GM12878 (cell line): ENCODE measurements around the gene NPR3. TPM values are rescaled to one million over a fixed set of nuclear protein-coding genes. Genes with fewer than 3 reads are reported as not detected.

Experiments
- ATAC-seq: fragments of 200-7000 bp; cut with Tn5 transposase; 3 replicates; pipeline ENCODE4 v1.9.1; 2020; ENCODE audit warnings: mild to moderate bottlenecking, moderate library complexity
- BruUV-seq: library from RNA; stranded (reverse); fragments of 400-500 nt; replicated peaks from 2 replicates; lab custom pipeline; 2021; lab: Mats Ljungman, UMichigan
- CTCF ChIA-PET: fragments of 300-600 bp; sonication (Branson Sonifier 250); formaldehyde crosslinking; extraction: SDS; loops from one replicate; lab custom pipeline; 2021; ENCODE audit warnings: inconsistent platforms; lab: Yijun Ruan, JAX
- POLR2A ChIA-PET: fragments of 350-600 bp; formaldehyde crosslinking; extraction: SDS; loops from one replicate; lab custom pipeline; 2021; ENCODE audit warnings: inconsistent platforms; lab: Charles Lee
- RAD21 ChIA-PET: fragments of 300-600 bp; sonication (Branson Sonifier 250); formaldehyde crosslinking; loops from one replicate; lab custom pipeline; 2023; ENCODE audit warnings: antibody characterized with exemption; ENCODE audit not compliant: unreplicated experiment; lab: Charles Lee
- SMC1A ChIA-PET: fragments of 300-600 bp; sonication (Branson Sonifier 250); formaldehyde crosslinking; loops from one replicate; lab custom pipeline; 2023; ENCODE audit not compliant: unreplicated experiment, uncharacterized antibody; lab: Charles Lee
- DNase-seq: peaks from one replicate; pipeline ENCODE4 v3.0.0-alpha.2; 2011; ENCODE audit warnings: low read depth, low spot score
- FAIRE-seq: peaks from 3 replicates; lab custom pipeline; 2011; peaks lifted over from hg19 to GRCh38; lab: Jason Lieb, UNC
- H2AFZ ChIP-seq: 2 replicates; pipeline ENCODE4 v1.6.0; 2011; ENCODE audit warnings: low read depth, low read length, control low read depth; ENCODE audit not compliant: control insufficient read depth
- H3K27ac ChIP-seq: 2 replicates; pipeline ENCODE4 v1.5.1; 2011; ENCODE audit warnings: control low read depth; ENCODE audit not compliant: control insufficient read depth, insufficient read depth
- H3K27me3 ChIP-seq, 2 experiments: replicated peaks in 1 of 2; 2 replicates each; pipeline versions ENCODE4 v1.6.0 to v1.6.1; 2011; ENCODE audit warnings: low read length in 1 of 2; ENCODE audit not compliant: control insufficient read depth in 2 of 2, insufficient read depth in 2 of 2
- H3K36me3 ChIP-seq, 2 experiments: 2 replicates each; pipeline ENCODE4 v1.5.1; 2011; ENCODE audit warnings: low read length in 1 of 2; ENCODE audit not compliant: control insufficient read depth in 2 of 2, insufficient read depth in 2 of 2
- H3K4me1 ChIP-seq: 2 replicates; pipeline ENCODE4 v1.6.1; 2011; ENCODE audit warnings: mild to moderate bottlenecking, low read length, moderate library complexity, mixed read lengths; ENCODE audit not compliant: control insufficient read depth, insufficient read depth
- H3K4me2 ChIP-seq: 2 replicates; pipeline ENCODE4 v1.6.0; 2011; ENCODE audit warnings: control low read depth; ENCODE audit not compliant: control insufficient read depth, insufficient read depth
- H3K4me3 ChIP-seq: fragments of 200-600 bp; sonication (generic); 2 replicates; pipeline ENCODE4 v1.5.1; 2016
- H3K79me2 ChIP-seq: 2 replicates; pipeline ENCODE4 v1.6.0; 2011; ENCODE audit warnings: low read length; ENCODE audit not compliant: control insufficient read depth, insufficient read depth
- H3K9ac ChIP-seq: 2 replicates; pipeline ENCODE4 v1.8.0; 2011; ENCODE audit warnings: low read length, control low read depth, mixed read lengths; ENCODE audit not compliant: control insufficient read depth, insufficient read depth
- H3K9me3 ChIP-seq: replicated peaks from 3 replicates; pipeline ENCODE4 v1.5.1; 2011; ENCODE audit warnings: mild to moderate bottlenecking, low read length; ENCODE audit not compliant: control insufficient read depth, insufficient read depth
- H4K20me1 ChIP-seq: 2 replicates; pipeline ENCODE4 v1.6.0; 2011; ENCODE audit not compliant: control insufficient read depth, insufficient read depth
- ATF7 ChIP-seq: fragments of 450-650 bp; IDR thresholded peaks from 2 replicates; pipeline ENCODE4 v1.6.1; 2016; ENCODE audit warnings: low read depth, mild to moderate bottlenecking
- IKZF2 ChIP-seq, 2 experiments: fragments of 450-650 bp; IDR thresholded peaks; 2 replicates each; pipeline ENCODE4 v1.6.1; 2017; ENCODE audit warnings: mild to moderate bottlenecking in 2 of 2, moderate library complexity in 2 of 2
- KAT2A ChIP-seq: conservative IDR thresholded peaks from 2 replicates; pipeline ENCODE4 v1.6.1; 2011; ENCODE audit warnings: low read depth, low read length; ENCODE audit not compliant: control insufficient read depth
- SRF ChIP-seq, 2 experiments: IDR thresholded peaks; 2 replicates each; pipeline ENCODE4 v1.6.1; 2011; ENCODE audit warnings: low read depth in 2 of 2, low read length in 2 of 2, mild to moderate bottlenecking in 1 of 2, moderate library complexity in 1 of 2
- WGBS: methylation state at CpG from one replicate; pipeline ENCODE4 v1.1.6; 2016; ENCODE audit warnings: low lambda C conversion rate; ENCODE audit not compliant: insufficient replicate concordance, insufficient coverage; ENCODE audit errors: missing lambda C conversion rate; 5-methylcytosine and 5-hydroxymethylcytosine counted together
- in situ Hi-C: fragments of 300-500 bp; cut with MboI; formaldehyde crosslinking; loops from 9 replicates; pipeline ENCODE4 v1.14.3; 2018; ENCODE audit warnings: mixed read lengths
- intact Hi-C: fragments of 100-400 bp; cut with micrococcal nuclease; formaldehyde crosslinking; loops from one replicate; pipeline ENCODE4 v1.14.2; 2022; ENCODE audit not compliant: unreplicated experiment
- polyA plus RNA-seq, 11 experiments: library from polyadenylated mRNA; depleted of rRNA in 4 of 11; unstranded in 6 of 11; stranded (reverse) in 5 of 11; fragments of >200 nt; fragmentation: Nextera tagmentation in 4 of 11; fragmentation: Illumina TruSeq in 1 of 11; extraction: Ambion mirVana in 4 of 11; extraction: Trizol in 1 of 11; gene quantifications; 1 replicate in 1 of 11; 2 replicates in 10 of 11; pipeline versions ENCODE4 v1.2.1 to v1.2.3, GENCODE V29; 2011 to 2016; ENCODE audit warnings: inconsistent platforms in 2 of 11, missing spikeins in 2 of 11, low read depth in 1 of 11
- total RNA-seq, 4 experiments: library from RNA; depleted of rRNA in 3 of 4; stranded (reverse); fragments of >200 nt in 3 of 4; fragmentation: Illumina TruSeq in 1 of 4; extraction: Trizol in 1 of 4; gene quantifications; 2 replicates each; pipeline versions ENCODE4 v1.2.1 to v1.2.3, GENCODE V29; 2013 to 2021
- TF ChIP-seq, protein P1 (sequence below): fragments of 450-650 bp; IDR thresholded peaks from 2 replicates; pipeline ENCODE4 v1.6.1; 2017; ENCODE audit warnings: mild to moderate bottlenecking

Gene NPR3
- total and polyA plus RNA-seq, 10 of the 15 experiments (the other 5 are each of a cell fraction or from before 2014, with no cell fraction given), result 0.01 to 0.37 (median 0.14) TPM; not detected in 7

- no peak for TF ChIP-seq ATF7
Observed at GRCh38 chr5:32839106-32839505, 128.0 kb downstream of the NPR3 start (continued).

DNA sequence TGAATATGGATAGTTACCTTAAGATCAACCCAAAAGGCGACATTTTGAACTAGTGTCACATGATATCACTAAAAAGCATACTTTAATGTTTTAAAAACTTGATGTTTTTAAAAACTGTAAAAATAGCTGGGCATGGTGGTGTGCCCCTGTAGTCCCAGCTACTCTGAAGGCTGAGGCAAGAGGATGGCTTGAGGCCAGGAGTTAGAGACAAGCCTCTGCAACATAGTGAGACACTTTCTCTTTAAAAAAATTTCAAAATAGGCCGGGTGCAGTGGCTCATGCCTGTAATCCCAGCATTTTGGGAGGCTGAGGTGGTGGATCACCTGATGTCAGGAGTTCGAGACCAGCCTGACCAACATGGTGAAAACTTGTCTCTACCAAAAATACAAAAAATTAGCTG lies 129.5 kb downstream of the NPR3 start:
- SMC1A ChIA-PET, result no interaction called here
- Histone ChIP-seq H2AFZ (no peak overlapping the region), H3K27me3 (no peaks in the 10 kb centered on the region), H3K4me2 (no peak overlapping the region), H3K36me3 (no peaks in the 10 kb centered on the region), H3K9ac (no peak overlapping the region), H3K79me2 (no peaks in the 10 kb centered on the region), H3K4me3 (no peak overlapping the region), H3K27ac (no peak overlapping the region), H4K20me1 (no peaks in the 10 kb centered on the region), H3K9me3 (no peaks in the 10 kb centered on the region), H3K4me1 (no peaks in the 10 kb centered on the region)
- RAD21 ChIA-PET, result no interaction called here
- TF ChIP-seq KAT2A, result no peak
- TF ChIP-seq SRF (IDR thresholded peaks at IDR 0.05; ENCODE audit: low read depth in 2 of 2, low read length in 2 of 2), result no peak
- TF ChIP-seq IKZF2 (IDR thresholded peaks at IDR 0.05), result no peak
- TF ChIP-seq, protein P1, sequence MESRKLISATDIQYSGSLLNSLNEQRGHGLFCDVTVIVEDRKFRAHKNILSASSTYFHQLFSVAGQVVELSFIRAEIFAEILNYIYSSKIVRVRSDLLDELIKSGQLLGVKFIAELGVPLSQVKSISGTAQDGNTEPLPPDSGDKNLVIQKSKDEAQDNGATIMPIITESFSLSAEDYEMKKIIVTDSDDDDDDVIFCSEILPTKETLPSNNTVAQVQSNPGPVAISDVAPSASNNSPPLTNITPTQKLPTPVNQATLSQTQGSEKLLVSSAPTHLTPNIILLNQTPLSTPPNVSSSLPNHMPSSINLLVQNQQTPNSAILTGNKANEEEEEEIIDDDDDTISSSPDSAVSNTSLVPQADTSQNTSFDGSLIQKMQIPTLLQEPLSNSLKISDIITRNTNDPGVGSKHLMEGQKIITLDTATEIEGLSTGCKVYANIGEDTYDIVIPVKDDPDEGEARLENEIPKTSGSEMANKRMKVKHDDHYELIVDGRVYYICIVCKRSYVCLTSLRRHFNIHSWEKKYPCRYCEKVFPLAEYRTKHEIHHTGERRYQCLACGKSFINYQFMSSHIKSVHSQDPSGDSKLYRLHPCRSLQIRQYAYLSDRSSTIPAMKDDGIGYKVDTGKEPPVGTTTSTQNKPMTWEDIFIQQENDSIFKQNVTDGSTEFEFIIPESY, result no peak
- no TSS peak for BruUV-seq
- DNase-seq (no peak), ATAC-seq (no peak), FAIRE-seq (no peak)
- POLR2A ChIA-PET, result no interaction called here
- 11% methylated on average over 3 of the region's 3 CpGs for WGBS
- intact Hi-C loops, result no loop called here
- CTCF ChIA-PET, result interaction anchor here (1.3 kb wide), 1 partner anchor 26 kb away, joined by 3 read pairs; no protein-coding TSS in a partner anchor
- in situ Hi-C loops, result no loop called here

Other genes starting within 250 kb of the NPR3 start
- gene SUB1, start 125.8 kb upstream of the NPR3 start, total RNA-seq (2014; rRNA removed), result 468 and 620 TPM in 2 replicates
- 1,079 and 1,213 TPM in 2 replicates for gene SUB1, start 125.8 kb upstream of the NPR3 start, total RNA-seq (2014; rRNA removed; fragmentation: Illumina TruSeq; extraction: Trizol)
- 790 and 824 TPM in 2 replicates for gene SUB1, start 125.8 kb upstream of the NPR3 start, total RNA-seq (2021)
- gene SUB1, start 125.8 kb upstream of the NPR3 start, polyA plus RNA-seq (2011; rRNA removed), result 1,077 and 2,276 TPM in 2 replicates
- gene SUB1, start 125.8 kb upstream of the NPR3 start, polyA plus RNA-seq (2014; fragmentation: Illumina TruSeq; extraction: Trizol), result 871 and 973 TPM in 2 replicates
- 1,000 to 10,000 TPM; 1,885 to 2,316 TPM for gene SUB1, start 125.8 kb upstream of the NPR3 start, polyA plus RNA-seq (2014; fragmentation: Nextera tagmentation; extraction: Ambion mirVana)
- gene SUB1, start 125.8 kb upstream of the NPR3 start, polyA plus RNA-seq (2014; rRNA removed), result 789 and 1,035 TPM in 2 replicates
- gene SUB1, start 125.8 kb upstream of the NPR3 start, polyA plus RNA-seq (2016; fragmentation: Nextera tagmentation; extraction: Ambion mirVana), result 1,000 to 10,000 TPM; 2,588 to 2,785 TPM